Activated T-cell treated with anti-CD3 and anti-CD28 coated beads, Interleukin-2, amount 50 U/mL, for 1 hour (primary cell): ENCODE results near the gene IL23R.
"Not testable (repeated sequence)": the region's sequence is repeated elsewhere in the genome, so short reads cannot be mapped to it uniquely, and the experiment has no call there.

Experiments
- DNase-seq: peaks from one replicate; pipeline ENCODE4 v3.0.0-alpha.2; 2020

Gene IL23R

GRCh38 chr1:67166196-67166595 lies at the start of gene IL23R:
Gene IL23R, plus strand, starts transcription at chr1:67166454. Its CDS starts 1,667 bp downstream, at chr1:67168121.
- no peak for DNase-seq

GRCh38 chr1:67118191-67118590 lies 48.1 kb upstream of the IL23R start:
- DNase-seq: no peak

- DNase-seq: no peak
Observed at GRCh38 chr1:67118646-67119045, 47.6 kb upstream of the IL23R start.

GRCh38 chr1:67120855-67121619 lies 45.2 kb upstream of the IL23R start:
- DNase-seq: no peak

- DNase-seq: no peak
Observed at GRCh38 chr1:67124455-67124854, 41.8 kb upstream of the IL23R start.

GRCh38 chr1:67126111-67126746 lies 40.0 kb upstream of the IL23R start:
- DNase-seq: no peak

GRCh38 chr1:67126974-67127373 lies 39.3 kb upstream of the IL23R start:
- DNase-seq: no peak

GRCh38 chr1:67130673-67131072 lies 35.6 kb upstream of the IL23R start:
- no peak for DNase-seq

- no peak for DNase-seq
Observed at GRCh38 chr1:67133177-67133576, 33.1 kb upstream of the IL23R start.

- DNase-seq: no peak
Observed at GRCh38 chr1:67134695-67135094, 31.6 kb upstream of the IL23R start, which contains the start of gene C1orf141. Gene C1orf141, minus strand, starts transcription at chr1:67134970. Its CDS starts 7,730 bp downstream, at chr1:67127240.

- DNase-seq: no peak
Observed at GRCh38 chr1:67135354-67135753, 30.9 kb upstream of the IL23R start.

- DNase-seq: no peak
Observed at GRCh38 chr1:67137307-67137753, 28.9 kb upstream of the IL23R start.

GRCh38 chr1:67138813-67139499 lies 27.3 kb upstream of the IL23R start:
- DNase-seq: no peak

- no peak for DNase-seq
Observed at GRCh38 chr1:67140460-67140859, 25.8 kb upstream of the IL23R start.

GRCh38 chr1:67141832-67142231 lies 24.4 kb upstream of the IL23R start:
- not testable (repeated sequence) for DNase-seq

- no peak for DNase-seq
Observed at GRCh38 chr1:67142931-67143330, 23.3 kb upstream of the IL23R start.

GRCh38 chr1:67143966-67144365 lies 22.3 kb upstream of the IL23R start:
- no peak for DNase-seq

GRCh38 chr1:67144696-67145095 lies 21.6 kb upstream of the IL23R start:
- no peak for DNase-seq

GRCh38 chr1:67146101-67146500 lies 20.2 kb upstream of the IL23R start:
- no peak for DNase-seq

- no peak for DNase-seq
Observed at GRCh38 chr1:67146539-67146938, 19.7 kb upstream of the IL23R start.

GRCh38 chr1:67147973-67148372 lies 18.3 kb upstream of the IL23R start:
- DNase-seq: not testable (repeated sequence)

- no peak for DNase-seq
Observed at GRCh38 chr1:67148516-67149178, 17.6 kb upstream of the IL23R start.

- DNase-seq: peak; percentile 56
Observed at GRCh38 chr1:67149179-67149770, 17.0 kb upstream of the IL23R start.
